ENCODE results near the gene RAB24.

Gene RAB24

GRCh38 chr5:177330991-177331842 is 27.7 kb upstream of the RAB24 start:
- Histone ChIP-seq H3K4me1 (ENCODE audit: control insufficient read depth, insufficient read depth, low read length) (no peaks in the 10 kb centered on the region), H3K4me3 (ENCODE audit: low read depth, low read length) (no peak overlapping the region), H3K36me3 (ENCODE audit: control insufficient read depth, insufficient read depth, low read length) (peaks cover 46% of the 10 kb centered on the region), H3K9me3 (ENCODE audit: control insufficient read depth, insufficient read depth, low read length) (no peaks in the 10 kb centered on the region), H3K9ac (ENCODE audit: low read depth, low read length) (no peak overlapping the region), H3K27me3 (ENCODE audit: control insufficient read depth, insufficient read depth, low read length) (no peaks in the 10 kb centered on the region)

GRCh38 chr5:177329883-177330282 is 26.4 kb upstream of the RAB24 start:
- Histone ChIP-seq H3K9ac (ENCODE audit: low read depth, low read length) (no peak overlapping the region), H3K4me3 (ENCODE audit: low read depth, low read length) (no peak overlapping the region), H3K27me3 (ENCODE audit: control insufficient read depth, insufficient read depth, low read length) (no peaks in the 10 kb centered on the region), H3K4me1 (ENCODE audit: control insufficient read depth, insufficient read depth, low read length) (peaks cover 4% of the 10 kb centered on the region), H3K36me3 (ENCODE audit: control insufficient read depth, insufficient read depth, low read length) (peaks cover 34% of the 10 kb centered on the region), H3K9me3 (ENCODE audit: control insufficient read depth, insufficient read depth, low read length) (no peaks in the 10 kb centered on the region)

- Histone ChIP-seq H3K4me1 (ENCODE audit: control insufficient read depth, insufficient read depth, low read length) (peaks cover 4% of the 10 kb centered on the region), H3K9ac (ENCODE audit: low read depth, low read length) (no peak overlapping the region), H3K36me3 (ENCODE audit: control insufficient read depth, insufficient read depth, low read length) (peaks cover 22% of the 10 kb centered on the region), H3K4me3 (ENCODE audit: low read depth, low read length) (no peak overlapping the region), H3K27me3 (ENCODE audit: control insufficient read depth, insufficient read depth, low read length) (no peaks in the 10 kb centered on the region), H3K9me3 (ENCODE audit: control insufficient read depth, insufficient read depth, low read length) (no peaks in the 10 kb centered on the region)
These were observed 25.2 kb upstream of the RAB24 start for GRCh38 chr5:177328545-177329231.

- no peaks in the 10 kb centered on the region for H3K9me3 ChIP-seq (ENCODE audit: control insufficient read depth, insufficient read depth, low read length)
- peaks cover 4% of the 10 kb centered on the region for H3K4me1 ChIP-seq (ENCODE audit: control insufficient read depth, insufficient read depth, low read length)
- no peak overlapping the region for H3K9ac ChIP-seq (ENCODE audit: low read depth, low read length)
- peaks cover 17% of the 10 kb centered on the region for H3K36me3 ChIP-seq (ENCODE audit: control insufficient read depth, insufficient read depth, low read length)
- no peaks in the 10 kb centered on the region for H3K27me3 ChIP-seq (ENCODE audit: control insufficient read depth, insufficient read depth, low read length)
- no peak overlapping the region for H3K4me3 ChIP-seq (ENCODE audit: low read depth, low read length)
These were observed 24.3 kb upstream of the RAB24 start for GRCh38 chr5:177327539-177328522.

GRCh38 chr5:177325868-177326381 is 22.4 kb upstream of the RAB24 start:
- Histone ChIP-seq H3K9me3 (ENCODE audit: control insufficient read depth, insufficient read depth, low read length) (no peaks in the 10 kb centered on the region), H3K36me3 (ENCODE audit: control insufficient read depth, insufficient read depth, low read length) (no peaks in the 10 kb centered on the region), H3K4me3 (ENCODE audit: low read depth, low read length) (no peak overlapping the region), H3K4me1 (ENCODE audit: control insufficient read depth, insufficient read depth, low read length) (peaks cover 4% of the 10 kb centered on the region), H3K27me3 (ENCODE audit: control insufficient read depth, insufficient read depth, low read length) (no peaks in the 10 kb centered on the region), H3K9ac (ENCODE audit: low read depth, low read length) (peak overlapping the region; percentile 9)

GRCh38 chr5:177320879-177321278 is 17.4 kb upstream of the RAB24 start:
- no peaks in the 10 kb centered on the region for H3K27me3 ChIP-seq (ENCODE audit: control insufficient read depth, insufficient read depth, low read length)
- no peaks in the 10 kb centered on the region for H3K36me3 ChIP-seq (ENCODE audit: control insufficient read depth, insufficient read depth, low read length)
- peaks cover 4% of the 10 kb centered on the region for H3K4me1 ChIP-seq (ENCODE audit: control insufficient read depth, insufficient read depth, low read length)
- no peak overlapping the region for H3K9ac ChIP-seq (ENCODE audit: low read depth, low read length)
- no peaks in the 10 kb centered on the region for H3K9me3 ChIP-seq (ENCODE audit: control insufficient read depth, insufficient read depth, low read length)
- no peak overlapping the region for H3K4me3 ChIP-seq (ENCODE audit: low read depth, low read length)

- Histone ChIP-seq H3K36me3 (ENCODE audit: control insufficient read depth, insufficient read depth, low read length) (no peaks in the 10 kb centered on the region), H3K9ac (ENCODE audit: low read depth, low read length) (no peak overlapping the region), H3K9me3 (ENCODE audit: control insufficient read depth, insufficient read depth, low read length) (no peaks in the 10 kb centered on the region), H3K4me1 (ENCODE audit: control insufficient read depth, insufficient read depth, low read length) (no peaks in the 10 kb centered on the region), H3K4me3 (ENCODE audit: low read depth, low read length) (no peak overlapping the region), H3K27me3 (ENCODE audit: control insufficient read depth, insufficient read depth, low read length) (no peaks in the 10 kb centered on the region)
These were observed 16.5 kb upstream of the RAB24 start for GRCh38 chr5:177319913-177320588.

GRCh38 chr5:177317959-177318377 is 14.4 kb upstream of the RAB24 start:
- Histone ChIP-seq H3K4me1 (ENCODE audit: control insufficient read depth, insufficient read depth, low read length) (no peaks in the 10 kb centered on the region), H3K27me3 (ENCODE audit: control insufficient read depth, insufficient read depth, low read length) (no peaks in the 10 kb centered on the region), H3K4me3 (ENCODE audit: low read depth, low read length) (no peak overlapping the region), H3K9ac (ENCODE audit: low read depth, low read length) (no peak overlapping the region), H3K9me3 (ENCODE audit: control insufficient read depth, insufficient read depth, low read length) (no peaks in the 10 kb centered on the region), H3K36me3 (ENCODE audit: control insufficient read depth, insufficient read depth, low read length) (no peaks in the 10 kb centered on the region)

- Histone ChIP-seq H3K4me1 (ENCODE audit: control insufficient read depth, insufficient read depth, low read length) (no peaks in the 10 kb centered on the region), H3K36me3 (ENCODE audit: control insufficient read depth, insufficient read depth, low read length) (no peaks in the 10 kb centered on the region), H3K9me3 (ENCODE audit: control insufficient read depth, insufficient read depth, low read length) (no peaks in the 10 kb centered on the region), H3K4me3 (ENCODE audit: low read depth, low read length) (no peak overlapping the region), H3K27me3 (ENCODE audit: control insufficient read depth, insufficient read depth, low read length) (no peaks in the 10 kb centered on the region), H3K9ac (ENCODE audit: low read depth, low read length) (no peak overlapping the region)
These were observed 12.5 kb upstream of the RAB24 start for GRCh38 chr5:177316005-177316404.

GRCh38 chr5:177315411-177315810 is 11.9 kb upstream of the RAB24 start:
- no peak overlapping the region for H3K4me3 ChIP-seq (ENCODE audit: low read depth, low read length)
- H3K4me1 ChIP-seq (ENCODE audit: control insufficient read depth, insufficient read depth, low read length): peaks cover 4% of the 10 kb centered on the region
- H3K9ac ChIP-seq (ENCODE audit: low read depth, low read length): no peak overlapping the region
- H3K27me3 ChIP-seq (ENCODE audit: control insufficient read depth, insufficient read depth, low read length): no peaks in the 10 kb centered on the region
- H3K9me3 ChIP-seq (ENCODE audit: control insufficient read depth, insufficient read depth, low read length): no peaks in the 10 kb centered on the region
- H3K36me3 ChIP-seq (ENCODE audit: control insufficient read depth, insufficient read depth, low read length): no peaks in the 10 kb centered on the region

Measured in iPS-15b (cell line).